Loucy (cell line): ENCODE data around the gene SSBP2.

Experiments
- H2AFZ ChIP-seq: fragments of 200-600 bp; sonication (generic); 2 replicates; pipeline ENCODE4 v1.6.0; 2016; ENCODE audit warnings: antibody characterized with exemption, mild to moderate bottlenecking, low read length, moderate library complexity
- H3F3A ChIP-seq: fragments of 200-600 bp; 2 replicates; pipeline ENCODE4 v1.6.0; 2016; ENCODE audit warnings: antibody characterized with exemption, low read depth, mild to moderate bottlenecking
- H3K27me3 ChIP-seq: fragments of 200-600 bp; sonication (generic); 2 replicates; pipeline ENCODE4 v1.6.1; 2014; ENCODE audit warnings: low read length, mild to moderate bottlenecking; ENCODE audit not compliant: insufficient read depth, poor library complexity, severe bottlenecking
- H3K36me3 ChIP-seq: fragments of 200-600 bp; sonication (generic); 2 replicates; pipeline ENCODE4 v1.6.1; 2016; ENCODE audit warnings: low read length; ENCODE audit not compliant: insufficient read depth
- H3K4me1 ChIP-seq: fragments of 200-600 bp; sonication (generic); 2 replicates; pipeline ENCODE4 v1.5.1; 2014; ENCODE audit warnings: low read length, mild to moderate bottlenecking; ENCODE audit not compliant: insufficient read depth, poor library complexity, severe bottlenecking
- H3K4me2 ChIP-seq: fragments of 200-600 bp; sonication (generic); 2 replicates; pipeline ENCODE4 v1.6.0; 2014; ENCODE audit warnings: antibody characterized with exemption, low read length, low read depth, mild to moderate bottlenecking; ENCODE audit not compliant: poor library complexity, severe bottlenecking
- H3K4me3 ChIP-seq: fragments of 200-600 bp; sonication (generic); 2 replicates; pipeline ENCODE4 v1.5.1; 2014; ENCODE audit warnings: low read length, mild to moderate bottlenecking, mixed read lengths; ENCODE audit not compliant: poor library complexity, severe bottlenecking
- H3K79me2 ChIP-seq: fragments of 200-600 bp; sonication (generic); 2 replicates; pipeline ENCODE4 v1.6.1; 2014; ENCODE audit warnings: low read length; ENCODE audit not compliant: insufficient read depth
- H3K9ac ChIP-seq: fragments of 200-600 bp; sonication (generic); 2 replicates; pipeline ENCODE4 v1.6.0; 2014; ENCODE audit warnings: mild to moderate bottlenecking, low read depth, low read length, moderate library complexity; ENCODE audit not compliant: poor library complexity, severe bottlenecking
- H3K9me2 ChIP-seq: fragments of 200-600 bp; sonication (generic); replicated peaks from 2 replicates; pipeline ENCODE4 v1.6.1; 2016; ENCODE audit warnings: low read depth, low read length, mixed read lengths
- H3K9me3 ChIP-seq: fragments of 200-600 bp; sonication (generic); 2 replicates; pipeline ENCODE4 v1.6.1; 2014; ENCODE audit warnings: mild to moderate bottlenecking, antibody characterized with exemption, low read length, low read depth; ENCODE audit not compliant: insufficient read depth
- H4K20me1 ChIP-seq: fragments of 200-600 bp; sonication (generic); 2 replicates; pipeline ENCODE4 v1.6.0; 2014; ENCODE audit warnings: antibody characterized with exemption, low read length, mild to moderate bottlenecking; ENCODE audit not compliant: insufficient read depth, poor library complexity, severe bottlenecking
- EZH2phosphoT487 ChIP-seq: fragments of 200-600 bp; IDR thresholded peaks from 2 replicates; pipeline ENCODE4 v1.6.1; 2018; ENCODE audit warnings: antibody characterized with exemption, mild to moderate bottlenecking, moderate library complexity, borderline replicate concordance
- TF ChIP-seq, protein P1 (sequence below): fragments of 200-600 bp; sonication (generic); conservative IDR thresholded peaks from 2 replicates; pipeline ENCODE4 v1.5.1; 2014; ENCODE audit warnings: mild to moderate bottlenecking, antibody characterized with exemption, low read length

Gene SSBP2

DNA sequence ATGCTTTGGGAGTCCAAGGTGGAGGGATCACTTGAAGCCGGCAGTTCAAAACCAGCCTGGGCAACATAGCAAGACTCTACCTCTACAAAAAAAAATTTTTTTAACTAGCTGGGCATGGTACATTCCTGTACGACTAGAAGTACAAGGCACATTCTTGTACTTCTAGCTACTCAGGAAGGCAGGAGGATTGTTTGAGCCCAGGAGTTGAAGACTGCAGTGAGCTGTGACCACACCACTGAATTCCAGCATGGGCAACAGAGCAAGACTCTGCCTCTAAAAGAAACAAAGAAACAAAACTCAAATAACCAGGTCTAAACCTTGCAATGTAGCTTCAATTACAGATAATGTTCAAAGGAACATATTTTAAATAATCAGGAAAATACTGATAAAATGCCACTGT, 56.2 kb downstream of the SSBP2 start:
- Histone ChIP-seq H3K79me2 (peaks cover 99% of the 10 kb centered on the region), H3K9ac (no peak overlapping the region), H3K9me3 (peaks cover 23% of the 10 kb centered on the region; the same call in 1 of the 2 replicates), H3K4me3 (no peak overlapping the region), H3F3A (no peaks in the 10 kb centered on the region), H3K27me3 (no peaks in the 10 kb centered on the region), H4K20me1 (peaks cover 35% of the 10 kb centered on the region), H3K4me2 (no peak overlapping the region), H2AFZ (no peak overlapping the region), H3K9me2 (no peaks in the 10 kb centered on the region), H3K36me3 (peaks cover 51% of the 10 kb centered on the region), H3K4me1 (peaks cover 18% of the 10 kb centered on the region)
- TF ChIP-seq, protein P1, sequence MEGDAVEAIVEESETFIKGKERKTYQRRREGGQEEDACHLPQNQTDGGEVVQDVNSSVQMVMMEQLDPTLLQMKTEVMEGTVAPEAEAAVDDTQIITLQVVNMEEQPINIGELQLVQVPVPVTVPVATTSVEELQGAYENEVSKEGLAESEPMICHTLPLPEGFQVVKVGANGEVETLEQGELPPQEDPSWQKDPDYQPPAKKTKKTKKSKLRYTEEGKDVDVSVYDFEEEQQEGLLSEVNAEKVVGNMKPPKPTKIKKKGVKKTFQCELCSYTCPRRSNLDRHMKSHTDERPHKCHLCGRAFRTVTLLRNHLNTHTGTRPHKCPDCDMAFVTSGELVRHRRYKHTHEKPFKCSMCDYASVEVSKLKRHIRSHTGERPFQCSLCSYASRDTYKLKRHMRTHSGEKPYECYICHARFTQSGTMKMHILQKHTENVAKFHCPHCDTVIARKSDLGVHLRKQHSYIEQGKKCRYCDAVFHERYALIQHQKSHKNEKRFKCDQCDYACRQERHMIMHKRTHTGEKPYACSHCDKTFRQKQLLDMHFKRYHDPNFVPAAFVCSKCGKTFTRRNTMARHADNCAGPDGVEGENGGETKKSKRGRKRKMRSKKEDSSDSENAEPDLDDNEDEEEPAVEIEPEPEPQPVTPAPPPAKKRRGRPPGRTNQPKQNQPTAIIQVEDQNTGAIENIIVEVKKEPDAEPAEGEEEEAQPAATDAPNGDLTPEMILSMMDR = no peak
- no peak for TF ChIP-seq EZH2phosphoT487

DNA sequence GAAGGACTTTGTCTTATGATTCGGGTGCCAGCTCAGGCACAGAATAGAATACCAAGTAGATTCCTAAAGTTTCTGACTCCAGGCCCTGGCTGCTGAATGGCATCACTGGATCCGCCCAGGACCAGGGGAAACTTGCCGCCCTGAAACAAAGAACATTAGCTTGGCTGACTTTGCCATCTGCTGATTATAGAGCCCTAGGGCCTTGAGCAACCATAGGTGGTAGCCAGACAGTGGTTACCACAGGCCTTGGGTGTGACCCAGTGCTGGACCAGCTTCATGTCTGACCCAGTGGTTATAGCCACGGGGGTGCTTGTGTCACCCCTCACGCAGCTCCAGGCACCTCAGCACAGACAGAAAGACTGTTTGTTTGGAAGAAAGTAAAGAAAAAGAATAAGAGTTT, 62.7 kb downstream of the SSBP2 start:
- Histone ChIP-seq H3K4me3 (no peak overlapping the region), H4K20me1 (peaks cover 19% of the 10 kb centered on the region), H3K4me1 (no peaks in the 10 kb centered on the region), H3K9me3 (peaks cover 29% of the 10 kb centered on the region; the same call in 1 of the 2 replicates), H3F3A (no peaks in the 10 kb centered on the region), H3K79me2 (peaks cover 99% of the 10 kb centered on the region), H3K4me2 (no peak overlapping the region), H3K36me3 (peaks cover 67% of the 10 kb centered on the region), H3K9me2 (no peaks in the 10 kb centered on the region), H2AFZ (no peak overlapping the region), H3K27me3 (no peaks in the 10 kb centered on the region), H3K9ac (no peak overlapping the region)
- TF ChIP-seq EZH2phosphoT487 = no peak

DNA sequence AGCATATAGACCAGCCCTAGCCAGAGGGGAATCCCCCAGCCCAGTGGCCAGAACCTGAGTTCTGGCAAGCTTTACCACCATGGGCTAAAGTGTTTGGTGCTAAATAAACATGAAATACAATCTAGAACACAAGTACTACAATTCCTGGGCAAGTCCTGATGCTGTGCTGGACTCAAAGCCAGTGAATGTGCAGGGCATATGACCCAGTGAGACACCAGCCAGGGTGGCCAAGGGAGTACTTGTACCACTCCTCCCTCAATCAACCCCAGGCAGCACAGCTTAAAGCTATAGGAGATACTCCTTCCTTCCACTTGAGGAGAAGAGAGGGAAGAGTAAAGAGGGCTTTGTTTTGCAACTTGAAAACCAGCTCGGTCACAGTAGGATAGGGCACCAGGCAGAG, 63.6 kb downstream of the SSBP2 start:
- H2AFZ ChIP-seq = no peak overlapping the region
- H3F3A ChIP-seq = no peaks in the 10 kb centered on the region
- peaks cover 31% of the 10 kb centered on the region; the same call in 1 of the 2 replicates for H3K9me3 ChIP-seq
- peaks cover 19% of the 10 kb centered on the region for H4K20me1 ChIP-seq
- no peak for TF ChIP-seq EZH2phosphoT487
- TF ChIP-seq, protein P1 = no peak
- peaks cover 62% of the 10 kb centered on the region for H3K36me3 ChIP-seq
- H3K9me2 ChIP-seq = no peaks in the 10 kb centered on the region
- no peaks in the 10 kb centered on the region for H3K27me3 ChIP-seq
- H3K79me2 ChIP-seq = peaks cover 99% of the 10 kb centered on the region
- no peak overlapping the region for H3K4me3 ChIP-seq
- H3K4me2 ChIP-seq = no peak overlapping the region
- H3K9ac ChIP-seq = no peak overlapping the region
- no peaks in the 10 kb centered on the region for H3K4me1 ChIP-seq

DNA sequence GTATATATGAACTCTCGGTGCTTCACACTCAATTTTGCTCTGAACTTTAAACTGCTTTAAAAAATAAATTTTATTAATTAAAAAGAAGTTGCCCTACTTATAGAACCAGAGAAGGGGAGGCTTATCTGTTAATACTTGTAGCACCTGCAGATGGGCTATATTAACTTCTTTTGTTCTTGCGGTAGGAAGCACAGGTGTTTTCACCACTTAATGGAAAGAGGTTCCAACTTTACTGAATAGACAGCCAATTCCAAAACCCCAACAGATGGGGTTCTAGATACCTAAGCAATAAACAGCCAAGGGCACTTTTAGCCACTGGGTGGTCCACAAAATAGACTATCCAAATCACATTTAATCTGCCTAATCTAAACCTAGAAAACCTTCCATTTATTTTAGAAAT, 65.4 kb downstream of the SSBP2 start:
- TF ChIP-seq EZH2phosphoT487 = no peak
- TF ChIP-seq, protein P1 = no peak
- peaks cover 26% of the 10 kb centered on the region; the same call in 1 of the 2 replicates for H3K9me3 ChIP-seq
- H3K9me2 ChIP-seq = no peaks in the 10 kb centered on the region

More for the DNA sequence above, 65.4 kb downstream of the SSBP2 start:
- Histone ChIP-seq H3K9ac (no peak overlapping the region), H2AFZ (no peak overlapping the region), H3K79me2 (peaks cover 99% of the 10 kb centered on the region), H3F3A (no peaks in the 10 kb centered on the region), H3K27me3 (no peaks in the 10 kb centered on the region), H4K20me1 (peaks cover 19% of the 10 kb centered on the region), H3K4me1 (no peaks in the 10 kb centered on the region), H3K4me2 (no peak overlapping the region), H3K36me3 (peaks cover 59% of the 10 kb centered on the region), H3K4me3 (no peak overlapping the region)
